ENCODE measurements around the gene PLET1. TPM values are rescaled to one million over a fixed set of nuclear protein-coding genes. Genes with fewer than 3 reads are reported as not detected.

Gene PLET1
- total and polyA plus RNA-seq, 4 donors, result not detected

DNA sequence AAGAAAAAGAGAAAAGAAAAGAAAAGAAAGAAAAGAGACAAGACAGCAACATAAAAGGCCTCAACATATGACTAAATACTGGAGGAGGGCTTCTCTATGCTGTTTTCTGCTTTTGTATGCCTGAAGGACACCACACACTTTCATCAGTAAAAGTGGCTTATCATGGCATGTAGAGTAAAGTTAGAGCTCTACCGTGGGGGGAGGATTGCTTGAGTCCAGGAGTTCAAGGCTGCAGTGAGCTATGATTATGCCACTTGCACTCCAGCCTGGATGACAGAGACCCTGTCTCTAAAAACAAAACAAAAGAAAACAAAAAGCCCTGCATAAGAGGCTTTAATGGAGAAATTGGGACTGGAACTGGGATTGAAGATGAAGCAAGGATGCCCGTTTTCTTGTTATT lies 28.7 kb downstream of the PLET1 start:
- 65% methylated on average over 2 of the region's 2 CpGs for WGBS
- H3K27ac ChIP-seq (ENCODE audit: low read depth in 1 of 2, low read length in 2 of 2), result no peak overlapping the region
- H3K9me3 ChIP-seq (ENCODE audit: control insufficient read depth in 4 of 4, low read length in 3 of 4), result no peaks in the 10 kb centered on the region
- H3K4me1 ChIP-seq (ENCODE audit: control insufficient read depth in 4 of 4, insufficient read depth in 4 of 4, low read length in 3 of 4), result peaks cover 6 to 15% (median 6%) of the 10 kb centered on the region in 4 donors
- peaks cover 10 to 71% (median 46%) of the 10 kb centered on the region in 4 donors for H3K36me3 ChIP-seq (ENCODE audit: control insufficient read depth in 4 of 4, insufficient read depth in 3 of 4, low read depth in 1 of 4, low read length in 3 of 4)
- no peak overlapping the region for H3K4me3 ChIP-seq (ENCODE audit: low read depth in 1 of 3, low read length in 3 of 3)
- no peaks in the 10 kb centered on the region for H3K27me3 ChIP-seq (ENCODE audit: control insufficient read depth in 4 of 4, insufficient read depth in 4 of 4, low read length in 3 of 4)
- no peak overlapping the region for H3K9ac ChIP-seq (ENCODE audit: low read depth in 1 of 2, low read length in 2 of 2)
- TF ChIP-seq HNF4G (IDR thresholded peaks at IDR 0.05) (no peak), HNF4A (conservative IDR thresholded peaks at IDR 0.05) (peak in 1 of 2 donors; percentile 26), CTCF (IDR thresholded peaks at IDR 0.05; ENCODE audit: low read depth, low read length, missing input control) (no peak), FOXA2 (IDR thresholded peaks at IDR 0.05) (no peak)
- DNase-seq (ENCODE audit: low spot score), result no peak

- Histone ChIP-seq H3K27ac (ENCODE audit: low read depth in 1 of 2, low read length in 2 of 2) (no peak overlapping the region), H3K4me3 (ENCODE audit: low read depth in 1 of 3, low read length in 3 of 3) (no peak overlapping the region), H3K9ac (ENCODE audit: low read depth in 1 of 2, low read length in 2 of 2) (no peak overlapping the region), H3K4me1 (ENCODE audit: control insufficient read depth in 4 of 4, insufficient read depth in 4 of 4, low read length in 3 of 4) (peaks cover 6 to 17% (median 6%) of the 10 kb centered on the region in 4 donors), H3K36me3 (ENCODE audit: control insufficient read depth in 4 of 4, insufficient read depth in 3 of 4, low read depth in 1 of 4, low read length in 3 of 4) (peaks cover 10 to 54% (median 33%) of the 10 kb centered on the region in 4 donors), H3K27me3 (ENCODE audit: control insufficient read depth in 4 of 4, insufficient read depth in 4 of 4, low read length in 3 of 4) (no peaks in the 10 kb centered on the region), H3K9me3 (ENCODE audit: control insufficient read depth in 4 of 4, low read length in 3 of 4) (no peaks in the 10 kb centered on the region)
- TF ChIP-seq, protein P1, sequence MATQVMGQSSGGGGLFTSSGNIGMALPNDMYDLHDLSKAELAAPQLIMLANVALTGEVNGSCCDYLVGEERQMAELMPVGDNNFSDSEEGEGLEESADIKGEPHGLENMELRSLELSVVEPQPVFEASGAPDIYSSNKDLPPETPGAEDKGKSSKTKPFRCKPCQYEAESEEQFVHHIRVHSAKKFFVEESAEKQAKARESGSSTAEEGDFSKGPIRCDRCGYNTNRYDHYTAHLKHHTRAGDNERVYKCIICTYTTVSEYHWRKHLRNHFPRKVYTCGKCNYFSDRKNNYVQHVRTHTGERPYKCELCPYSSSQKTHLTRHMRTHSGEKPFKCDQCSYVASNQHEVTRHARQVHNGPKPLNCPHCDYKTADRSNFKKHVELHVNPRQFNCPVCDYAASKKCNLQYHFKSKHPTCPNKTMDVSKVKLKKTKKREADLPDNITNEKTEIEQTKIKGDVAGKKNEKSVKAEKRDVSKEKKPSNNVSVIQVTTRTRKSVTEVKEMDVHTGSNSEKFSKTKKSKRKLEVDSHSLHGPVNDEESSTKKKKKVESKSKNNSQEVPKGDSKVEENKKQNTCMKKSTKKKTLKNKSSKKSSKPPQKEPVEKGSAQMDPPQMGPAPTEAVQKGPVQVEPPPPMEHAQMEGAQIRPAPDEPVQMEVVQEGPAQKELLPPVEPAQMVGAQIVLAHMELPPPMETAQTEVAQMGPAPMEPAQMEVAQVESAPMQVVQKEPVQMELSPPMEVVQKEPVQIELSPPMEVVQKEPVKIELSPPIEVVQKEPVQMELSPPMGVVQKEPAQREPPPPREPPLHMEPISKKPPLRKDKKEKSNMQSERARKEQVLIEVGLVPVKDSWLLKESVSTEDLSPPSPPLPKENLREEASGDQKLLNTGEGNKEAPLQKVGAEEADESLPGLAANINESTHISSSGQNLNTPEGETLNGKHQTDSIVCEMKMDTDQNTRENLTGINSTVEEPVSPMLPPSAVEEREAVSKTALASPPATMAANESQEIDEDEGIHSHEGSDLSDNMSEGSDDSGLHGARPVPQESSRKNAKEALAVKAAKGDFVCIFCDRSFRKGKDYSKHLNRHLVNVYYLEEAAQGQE (IDR thresholded peaks at IDR 0.05), result no peak
- TF ChIP-seq JUND (IDR thresholded peaks at IDR 0.05), result no peak
- no peak for TF ChIP-seq EGR1 (IDR thresholded peaks at IDR 0.05; ENCODE audit: low read depth in 2 of 2)
- no peak for TF ChIP-seq HNF4G (IDR thresholded peaks at IDR 0.05)
- 83% methylated on average over 3 of the region's 3 CpGs for WGBS
- DNase-seq (ENCODE audit: low spot score), result no peak
Measured at GRCh38 chr11:112229746-112230433, 30.8 kb downstream of the PLET1 start.

DNA sequence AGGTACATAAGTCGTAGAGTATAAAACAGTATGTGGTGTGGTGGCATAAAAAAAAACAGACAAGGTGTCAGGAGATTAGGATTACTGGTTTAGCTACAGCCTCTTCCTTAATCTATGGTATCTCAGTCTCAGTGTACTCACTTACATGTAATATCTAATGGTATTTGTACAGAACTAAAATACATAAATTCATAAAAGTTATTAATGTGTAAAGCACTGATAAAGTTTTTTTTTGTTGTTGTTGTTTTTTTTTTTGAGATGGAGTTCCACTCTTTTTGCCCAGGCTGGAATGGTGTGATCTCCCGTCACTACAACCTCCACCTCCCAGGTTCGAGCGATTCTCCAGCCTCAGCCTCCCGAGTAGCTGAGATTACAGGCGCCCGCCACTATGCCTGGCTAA lies 31.5 kb downstream of the PLET1 start:
- Histone ChIP-seq H3K9me3 (ENCODE audit: control insufficient read depth in 4 of 4, low read length in 3 of 4) (no peaks in the 10 kb centered on the region), H3K27me3 (ENCODE audit: control insufficient read depth in 4 of 4, insufficient read depth in 4 of 4, low read length in 3 of 4) (no peaks in the 10 kb centered on the region), H3K9ac (ENCODE audit: low read depth in 1 of 2, low read length in 2 of 2) (no peak overlapping the region), H3K4me3 (ENCODE audit: low read depth in 1 of 3, low read length in 3 of 3) (no peak overlapping the region), H3K27ac (ENCODE audit: low read depth in 1 of 2, low read length in 2 of 2) (no peak overlapping the region), H3K36me3 (ENCODE audit: control insufficient read depth in 4 of 4, insufficient read depth in 3 of 4, low read depth in 1 of 4, low read length in 3 of 4) (peaks cover 10 to 51% (median 31%) of the 10 kb centered on the region in 4 donors), H3K4me1 (ENCODE audit: control insufficient read depth in 4 of 4, insufficient read depth in 4 of 4, low read length in 3 of 4) (peaks cover 6 to 17% (median 7%) of the 10 kb centered on the region in 4 donors)
- TF ChIP-seq RAD21 (IDR thresholded peaks at IDR 0.05) (no peak), CTCF (IDR thresholded peaks at IDR 0.05; ENCODE audit: low read depth, low read length, missing input control) (no peak), HNF4G (IDR thresholded peaks at IDR 0.05) (no peak), JUND (IDR thresholded peaks at IDR 0.05) (no peak), YY1 (IDR thresholded peaks at IDR 0.05) (no peak), GABPA (IDR thresholded peaks at IDR 0.05 in 1 of 2, conservative IDR thresholded peaks at IDR 0.05 in 1 of 2) (no peak)
- TF ChIP-seq, protein P2, sequence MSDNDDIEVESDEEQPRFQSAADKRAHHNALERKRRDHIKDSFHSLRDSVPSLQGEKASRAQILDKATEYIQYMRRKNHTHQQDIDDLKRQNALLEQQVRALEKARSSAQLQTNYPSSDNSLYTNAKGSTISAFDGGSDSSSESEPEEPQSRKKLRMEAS (IDR thresholded peaks at IDR 0.05), result no peak
- 94% methylated on average over 7 of the region's 7 CpGs for WGBS
- DNase-seq (ENCODE audit: low spot score), result no peak
